Measurements from ENCODE around the gene DGKH.

- no peak for TF ChIP-seq CTCF (IDR thresholded peaks at IDR 0.05; ENCODE audit: poor library complexity)
- TF ChIP-seq EZH2 (IDR thresholded peaks at IDR 0.05; ENCODE audit: borderline replicate concordance) = no peak
Observed at GRCh38 chr13:42190529-42190928, 142.1 kb downstream of the DGKH start.
